Omental fat pad (tissue), 4 donors: ENCODE data around the gene SDS. TPM values are rescaled to one million over a fixed set of nuclear protein-coding genes. Genes with fewer than 3 reads are reported as not detected.

ENCODE experiments used
- ATAC-seq: fragments of 150-250 bp; one replicate; pipeline ENCODE4 v1.9.1; 2016; ENCODE audit warnings: mild to moderate bottlenecking, moderate library complexity; ENCODE audit not compliant: low FRiP score
- DNase-seq: peaks from one replicate; pipeline ENCODE4 v3.0.0-alpha.2; 2019; ENCODE audit warnings: low spot score
- total RNA-seq, 4 donors: library from RNA; depleted of rRNA; stranded (reverse); fragments of >200 nt; gene quantifications; one replicate each; pipeline ENCODE4 v1.1.0, GENCODE V29; 2016
- TF ChIP-seq, protein P1 (sequence below), 3 donors: fragments of 450-650 bp; IDR thresholded peaks; one replicate each; pipeline ENCODE4 v1.5.1; 2016 to 2017; ENCODE audit warnings: antibody characterized with exemption in 3 of 3, mild to moderate bottlenecking in 3 of 3, moderate library complexity in 2 of 3

Gene SDS
- total RNA-seq, 4 donors from 2014 or later, result 0.63 to 52.1 (median 3.3) TPM

DNA sequence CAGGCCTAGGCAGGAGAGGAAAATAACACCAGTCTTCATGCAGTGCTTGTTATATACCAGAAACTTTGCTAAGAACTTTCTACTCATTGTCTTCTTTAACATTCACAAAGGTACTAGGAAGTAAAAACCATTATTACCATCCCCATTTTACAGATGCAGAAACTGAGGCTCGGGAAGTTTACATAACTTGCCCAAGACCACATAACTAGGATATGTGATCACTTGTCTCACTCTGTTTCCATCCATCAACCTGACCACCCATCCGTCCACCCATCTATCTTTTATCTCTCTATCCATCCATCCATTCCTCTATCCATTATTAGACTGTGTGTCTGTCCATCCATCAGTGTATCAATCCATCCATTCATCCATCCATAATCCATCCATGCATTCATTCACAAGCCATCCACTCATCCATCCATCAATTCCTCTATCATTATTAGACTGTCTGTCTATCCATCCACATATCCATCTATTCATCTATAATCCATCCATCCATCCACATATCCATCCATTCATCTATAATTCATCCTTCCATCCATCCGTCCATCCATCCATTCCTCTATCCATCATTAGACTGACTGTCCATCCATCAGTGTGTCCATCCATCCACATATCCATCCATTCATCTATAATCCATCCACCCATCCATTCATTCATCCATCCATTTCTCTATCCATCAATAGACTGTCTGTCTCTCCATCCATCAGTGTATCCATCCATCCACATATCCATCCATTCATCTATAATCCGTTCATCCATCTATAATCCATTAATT, 35.0 kb upstream of the SDS start:
- no peak for DNase-seq
- TF ChIP-seq, protein P1, sequence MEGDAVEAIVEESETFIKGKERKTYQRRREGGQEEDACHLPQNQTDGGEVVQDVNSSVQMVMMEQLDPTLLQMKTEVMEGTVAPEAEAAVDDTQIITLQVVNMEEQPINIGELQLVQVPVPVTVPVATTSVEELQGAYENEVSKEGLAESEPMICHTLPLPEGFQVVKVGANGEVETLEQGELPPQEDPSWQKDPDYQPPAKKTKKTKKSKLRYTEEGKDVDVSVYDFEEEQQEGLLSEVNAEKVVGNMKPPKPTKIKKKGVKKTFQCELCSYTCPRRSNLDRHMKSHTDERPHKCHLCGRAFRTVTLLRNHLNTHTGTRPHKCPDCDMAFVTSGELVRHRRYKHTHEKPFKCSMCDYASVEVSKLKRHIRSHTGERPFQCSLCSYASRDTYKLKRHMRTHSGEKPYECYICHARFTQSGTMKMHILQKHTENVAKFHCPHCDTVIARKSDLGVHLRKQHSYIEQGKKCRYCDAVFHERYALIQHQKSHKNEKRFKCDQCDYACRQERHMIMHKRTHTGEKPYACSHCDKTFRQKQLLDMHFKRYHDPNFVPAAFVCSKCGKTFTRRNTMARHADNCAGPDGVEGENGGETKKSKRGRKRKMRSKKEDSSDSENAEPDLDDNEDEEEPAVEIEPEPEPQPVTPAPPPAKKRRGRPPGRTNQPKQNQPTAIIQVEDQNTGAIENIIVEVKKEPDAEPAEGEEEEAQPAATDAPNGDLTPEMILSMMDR (IDR thresholded peaks at IDR 0.05), result no peak
- no peak for ATAC-seq

DNA sequence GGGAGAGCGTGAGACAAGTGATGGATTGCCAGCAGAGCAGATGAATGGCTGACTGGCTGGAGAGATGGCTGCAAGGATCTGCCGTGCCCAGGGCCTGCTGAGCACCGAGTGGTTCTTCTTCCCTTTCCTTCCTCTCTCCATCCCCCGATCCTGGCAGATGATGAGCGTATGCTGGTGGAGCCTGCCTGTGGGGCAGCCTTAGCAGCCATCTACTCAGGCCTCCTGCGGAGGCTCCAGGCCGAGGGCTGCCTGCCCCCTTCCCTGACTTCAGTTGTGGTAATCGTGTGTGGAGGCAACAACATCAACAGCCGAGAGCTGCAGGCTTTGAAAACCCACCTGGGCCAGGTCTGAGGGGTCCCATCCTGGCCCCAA, 34.0 kb upstream of the SDS start:
- no peak for DNase-seq
- ATAC-seq, result no peak
- TF ChIP-seq, protein P1 (IDR thresholded peaks at IDR 0.05), result no peak

DNA sequence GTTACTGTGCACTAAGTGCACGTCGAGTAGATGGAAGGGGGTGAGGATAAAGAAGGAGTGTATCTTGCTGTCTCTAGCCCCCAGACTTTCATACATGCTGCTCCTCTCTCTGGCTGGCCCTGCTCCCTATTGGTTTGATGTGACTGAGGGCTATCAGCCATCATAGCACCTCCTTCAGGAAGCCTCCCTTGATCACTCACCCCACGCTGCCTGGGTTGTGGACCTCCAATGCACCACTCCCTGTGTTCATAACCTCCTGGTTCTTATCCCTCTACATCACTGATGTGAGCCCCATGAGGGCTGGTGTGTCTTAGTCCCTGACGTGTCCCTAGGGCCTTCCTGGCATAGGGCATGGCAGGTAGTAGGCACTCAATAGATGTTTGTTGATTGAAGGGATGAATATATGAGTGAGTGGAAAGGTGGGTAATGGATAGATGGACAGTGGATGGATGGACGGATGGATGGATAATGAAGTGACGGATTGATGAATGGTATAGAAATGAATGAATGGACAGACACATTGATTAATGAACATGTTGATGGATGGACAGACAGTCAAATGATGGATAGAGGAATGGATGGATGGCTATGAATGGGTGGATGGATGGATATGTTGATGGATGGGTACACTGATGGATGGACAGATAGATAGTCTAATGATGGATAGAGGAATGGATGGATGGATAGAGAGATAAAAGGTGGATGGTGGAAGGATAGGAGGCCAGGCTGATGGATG, 33.5 kb upstream of the SDS start:
- ATAC-seq (no peak), DNase-seq (no peak)
- TF ChIP-seq, protein P1 (IDR thresholded peaks at IDR 0.05), result no peak

DNA sequence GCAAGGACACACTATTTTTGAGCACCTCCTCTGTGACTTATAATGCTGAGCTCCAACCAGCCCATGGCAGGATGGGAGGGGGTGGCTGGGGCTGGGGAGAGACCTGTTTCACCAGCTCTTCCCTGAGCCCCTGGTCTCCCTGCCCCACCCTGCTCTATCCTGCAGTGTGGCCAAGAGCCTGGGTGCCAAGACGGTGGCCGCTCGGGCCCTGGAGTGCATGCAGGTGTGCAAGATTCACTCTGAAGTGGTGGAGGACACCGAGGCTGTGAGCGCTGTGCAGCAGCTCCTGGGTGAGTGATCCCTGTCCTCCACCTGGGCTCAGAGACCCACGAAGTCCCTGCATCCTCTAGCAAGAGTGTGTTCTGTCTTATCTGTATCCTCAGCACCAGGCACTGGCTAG, 32.9 kb upstream of the SDS start:
- ATAC-seq (no peak), DNase-seq (no peak)
- TF ChIP-seq, protein P1 (IDR thresholded peaks at IDR 0.05), result no peak

DNA sequence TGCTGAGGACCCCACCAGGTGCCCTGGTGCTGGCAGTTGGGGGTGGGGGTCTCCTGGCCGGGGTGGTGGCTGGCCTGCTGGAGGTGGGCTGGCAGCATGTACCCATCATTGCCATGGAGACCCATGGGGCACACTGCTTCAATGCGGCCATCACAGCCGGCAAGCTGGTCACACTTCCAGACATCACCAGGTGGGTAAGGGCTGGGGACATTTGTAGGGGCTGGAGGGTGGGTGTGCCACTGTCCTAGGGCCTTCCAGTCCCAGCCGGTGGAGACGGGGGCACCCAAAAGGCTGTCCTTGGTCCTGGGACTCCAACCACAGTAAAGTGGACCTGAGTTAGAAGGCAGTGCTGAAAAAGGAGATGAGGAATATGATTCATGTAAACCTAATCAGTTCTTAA, 31.7 kb upstream of the SDS start:
- TF ChIP-seq, protein P1 (IDR thresholded peaks at IDR 0.05), result no peak
- ATAC-seq (no peak), DNase-seq (no peak)

DNA sequence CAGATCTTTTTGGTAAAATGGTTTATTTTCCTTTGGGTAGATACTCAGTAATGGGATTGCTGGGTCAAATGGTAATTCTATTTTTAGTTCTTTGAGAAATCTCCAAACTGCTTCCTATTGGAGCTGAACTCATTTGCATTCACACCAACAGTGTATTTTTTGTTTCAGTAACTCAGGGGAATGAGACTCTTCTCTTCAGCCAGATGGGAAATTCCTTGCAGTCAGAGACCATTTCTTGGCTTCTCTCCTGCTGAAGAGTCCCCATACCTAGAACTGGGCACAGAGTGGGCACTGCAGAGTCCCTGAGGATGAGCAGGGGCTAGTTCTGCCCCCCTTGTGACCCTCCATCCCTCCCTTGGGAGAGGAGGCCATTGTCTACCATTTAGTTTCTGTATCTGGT, 29.3 kb upstream of the SDS start:
- DNase-seq (no peak), ATAC-seq (no peak)
- TF ChIP-seq, protein P1 (IDR thresholded peaks at IDR 0.05), result no peak

DNA sequence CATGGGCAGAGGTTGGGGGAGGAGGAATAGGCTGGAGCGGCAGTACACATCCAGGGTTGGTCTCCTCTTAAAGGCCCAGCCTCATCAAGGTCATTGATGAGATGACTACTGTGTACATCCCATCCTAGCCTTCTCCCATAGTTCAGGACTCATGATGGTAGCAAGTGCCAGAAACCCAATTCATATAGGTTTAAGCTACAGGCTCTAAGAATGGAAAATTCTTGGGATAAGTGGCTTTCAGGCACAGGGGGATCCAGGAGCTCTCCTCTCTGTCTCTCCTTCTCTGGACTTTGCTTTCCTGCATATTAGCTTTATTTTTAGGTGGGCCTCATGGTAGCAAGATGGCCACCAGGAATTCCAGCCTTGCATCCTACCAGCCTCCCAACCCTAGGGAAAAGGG, 24.8 kb upstream of the SDS start:
- DNase-seq, result no peak
- TF ChIP-seq, protein P1 (IDR thresholded peaks at IDR 0.05), result no peak

More for the DNA sequence above, 24.8 kb upstream of the SDS start:
- ATAC-seq, result no peak
